HEK293 (cell line): ENCODE measurements around the gene ORM2.

Experiments used
- CTCF ChIA-PET: fragments of 350-600 bp; formaldehyde crosslinking; extraction: SDS; loops from one replicate; lab custom pipeline; 2021; ENCODE audit warnings: antibody characterized with exemption; lab: Yijun Ruan, JAX
- POLR2A ChIA-PET: fragments of 300-600 bp; formaldehyde crosslinking; extraction: SDS; loops from one replicate; lab custom pipeline; 2020; ENCODE audit warnings: antibody characterized with exemption, inconsistent platforms; lab: Yijun Ruan, JAX
- H3K27ac ChIP-seq: fragments of 200-500 bp; sonication (Bioruptor generic); 2 replicates; pipeline ENCODE4 v1.5.1; 2014; ENCODE audit warnings: low read depth, low read length, control low read depth, inconsistent platforms; ENCODE audit errors: extremely low read depth
- H3K36me3 ChIP-seq, 2 experiments: fragments of 200-500 bp in 1 of 2; sonication (Bioruptor generic) in 1 of 2; 1 replicate in 1 of 2; 2 replicates in 1 of 2; pipeline ENCODE4 v1.5.1; 2014 to 2017; ENCODE audit warnings: inconsistent platforms in 2 of 2, low read length in 2 of 2; ENCODE audit not compliant: control insufficient read depth in 2 of 2, insufficient read depth in 1 of 2
- H3K4me1 ChIP-seq: fragments of 200-500 bp; sonication (Bioruptor generic); 2 replicates; pipeline ENCODE4 v1.5.1; 2014; ENCODE audit warnings: mild to moderate bottlenecking, low read length, inconsistent platforms; ENCODE audit not compliant: control insufficient read depth, insufficient read depth
- H3K4me3 ChIP-seq: 2 replicates; pipeline ENCODE4 v1.5.1; 2011; ENCODE audit warnings: low read depth, mild to moderate bottlenecking, control low read depth, low read length, moderate library complexity
- H3K9me3 ChIP-seq: fragments of 200-500 bp; sonication (Bioruptor generic); 2 replicates; pipeline ENCODE4 v1.5.1; 2014; ENCODE audit warnings: low read depth, low read length, inconsistent platforms; ENCODE audit not compliant: control insufficient read depth, insufficient read depth
- MEIS1 ChIP-seq: sonication (generic); formaldehyde crosslinking; IDR thresholded peaks from 2 replicates; pipeline ENCODE4 v1.8.1; 2022; ENCODE audit warnings: missing genetic modification reagents, mild to moderate bottlenecking, borderline replicate concordance
- SCRT2 ChIP-seq: fragments of 450-650 bp; formaldehyde crosslinking; IDR thresholded peaks from 2 replicates; pipeline ENCODE4 v1.5.1; 2016; ENCODE audit warnings: missing biosample characterization, missing genetic modification characterization
- ZNF366 ChIP-seq: fragments of 450-650 bp; formaldehyde crosslinking; conservative IDR thresholded peaks from 2 replicates; pipeline ENCODE4 v1.5.1; 2016; ENCODE audit warnings: missing biosample characterization, missing genetic modification characterization
- ZNF473 ChIP-seq: fragments of 450-650 bp; formaldehyde crosslinking; IDR thresholded peaks from 2 replicates; pipeline ENCODE4 v1.5.1; 2017; ENCODE audit warnings: missing biosample characterization, missing genetic modification characterization
- ZNF514 ChIP-seq: fragments of 450-650 bp; formaldehyde crosslinking; IDR thresholded peaks from 2 replicates; pipeline ENCODE4 v1.5.1; 2016; ENCODE audit warnings: missing biosample characterization, missing genetic modification characterization
- ZNF530 ChIP-seq: fragments of 450-650 bp; formaldehyde crosslinking; IDR thresholded peaks from 2 replicates; pipeline ENCODE4 v1.5.1; 2016; ENCODE audit warnings: low read depth, missing biosample characterization, missing genetic modification characterization
- ZNF555 ChIP-seq: fragments of 450-650 bp; formaldehyde crosslinking; conservative IDR thresholded peaks from 2 replicates; pipeline ENCODE4 v1.5.1; 2017; ENCODE audit warnings: missing biosample characterization, mild to moderate bottlenecking, missing genetic modification characterization, inconsistent platforms
- ZNF623 ChIP-seq: fragments of 450-650 bp; formaldehyde crosslinking; IDR thresholded peaks from 2 replicates; pipeline ENCODE4 v1.5.1; 2016; ENCODE audit warnings: missing biosample characterization, missing genetic modification characterization
- ZNF785 ChIP-seq: fragments of 450-650 bp; formaldehyde crosslinking; IDR thresholded peaks from 2 replicates; pipeline ENCODE4 v1.5.1; 2016; ENCODE audit warnings: missing biosample characterization, missing genetic modification characterization
- ZNF830 ChIP-seq: fragments of 450-650 bp; IDR thresholded peaks from 2 replicates; pipeline ENCODE4 v1.5.0; 2018; ENCODE audit warnings: missing biosample characterization, missing genetic modification characterization, low read depth, mild to moderate bottlenecking, moderate library complexity
- TF ChIP-seq, protein P1 (sequence below): fragments of 450-650 bp; formaldehyde crosslinking; IDR thresholded peaks from 2 replicates; pipeline ENCODE4 v1.5.1; 2016; ENCODE audit warnings: missing biosample characterization, missing genetic modification characterization
- TF ChIP-seq, protein P2 (sequence below): fragments of 450-650 bp; formaldehyde crosslinking; IDR thresholded peaks from 2 replicates; pipeline ENCODE4 v1.5.1; 2016; ENCODE audit warnings: missing biosample characterization, missing genetic modification characterization
- TF ChIP-seq, protein P3 (sequence below): fragments of 450-650 bp; formaldehyde crosslinking; IDR thresholded peaks from 2 replicates; pipeline ENCODE4 v1.5.1; 2016; ENCODE audit warnings: missing biosample characterization, missing genetic modification characterization
- TF ChIP-seq, protein P4 (sequence below): fragments of 450-650 bp; formaldehyde crosslinking; IDR thresholded peaks from 2 replicates; pipeline ENCODE4 v1.5.1; 2017; ENCODE audit warnings: missing biosample characterization, missing genetic modification characterization

ORM2 gene

DNA sequence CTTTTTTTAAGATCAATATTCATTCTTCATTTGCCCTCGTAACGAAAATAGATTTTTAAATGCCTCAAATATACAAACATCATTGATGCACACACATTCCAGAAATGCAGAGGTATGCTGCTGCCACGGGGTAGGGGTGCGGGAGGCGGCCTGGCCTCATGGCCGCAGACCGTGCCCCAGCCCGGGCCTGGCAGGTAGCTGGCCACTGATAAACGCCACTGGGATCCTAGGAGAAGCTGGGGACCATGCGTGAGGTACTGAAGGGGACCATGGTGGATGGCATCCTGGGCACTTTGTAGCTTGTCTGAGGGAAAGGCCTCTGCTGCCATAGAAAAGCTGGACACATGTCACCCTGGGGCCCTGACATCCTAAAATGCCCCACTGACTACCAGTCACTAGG, 6.5 kb downstream of the ORM2 start (continued):
- TF ChIP-seq, protein P1, sequence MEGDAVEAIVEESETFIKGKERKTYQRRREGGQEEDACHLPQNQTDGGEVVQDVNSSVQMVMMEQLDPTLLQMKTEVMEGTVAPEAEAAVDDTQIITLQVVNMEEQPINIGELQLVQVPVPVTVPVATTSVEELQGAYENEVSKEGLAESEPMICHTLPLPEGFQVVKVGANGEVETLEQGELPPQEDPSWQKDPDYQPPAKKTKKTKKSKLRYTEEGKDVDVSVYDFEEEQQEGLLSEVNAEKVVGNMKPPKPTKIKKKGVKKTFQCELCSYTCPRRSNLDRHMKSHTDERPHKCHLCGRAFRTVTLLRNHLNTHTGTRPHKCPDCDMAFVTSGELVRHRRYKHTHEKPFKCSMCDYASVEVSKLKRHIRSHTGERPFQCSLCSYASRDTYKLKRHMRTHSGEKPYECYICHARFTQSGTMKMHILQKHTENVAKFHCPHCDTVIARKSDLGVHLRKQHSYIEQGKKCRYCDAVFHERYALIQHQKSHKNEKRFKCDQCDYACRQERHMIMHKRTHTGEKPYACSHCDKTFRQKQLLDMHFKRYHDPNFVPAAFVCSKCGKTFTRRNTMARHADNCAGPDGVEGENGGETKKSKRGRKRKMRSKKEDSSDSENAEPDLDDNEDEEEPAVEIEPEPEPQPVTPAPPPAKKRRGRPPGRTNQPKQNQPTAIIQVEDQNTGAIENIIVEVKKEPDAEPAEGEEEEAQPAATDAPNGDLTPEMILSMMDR (tag by site-specific recombination) = no peak
- no peak for TF ChIP-seq MEIS1 (CRISPR knock-in tag)

DNA sequence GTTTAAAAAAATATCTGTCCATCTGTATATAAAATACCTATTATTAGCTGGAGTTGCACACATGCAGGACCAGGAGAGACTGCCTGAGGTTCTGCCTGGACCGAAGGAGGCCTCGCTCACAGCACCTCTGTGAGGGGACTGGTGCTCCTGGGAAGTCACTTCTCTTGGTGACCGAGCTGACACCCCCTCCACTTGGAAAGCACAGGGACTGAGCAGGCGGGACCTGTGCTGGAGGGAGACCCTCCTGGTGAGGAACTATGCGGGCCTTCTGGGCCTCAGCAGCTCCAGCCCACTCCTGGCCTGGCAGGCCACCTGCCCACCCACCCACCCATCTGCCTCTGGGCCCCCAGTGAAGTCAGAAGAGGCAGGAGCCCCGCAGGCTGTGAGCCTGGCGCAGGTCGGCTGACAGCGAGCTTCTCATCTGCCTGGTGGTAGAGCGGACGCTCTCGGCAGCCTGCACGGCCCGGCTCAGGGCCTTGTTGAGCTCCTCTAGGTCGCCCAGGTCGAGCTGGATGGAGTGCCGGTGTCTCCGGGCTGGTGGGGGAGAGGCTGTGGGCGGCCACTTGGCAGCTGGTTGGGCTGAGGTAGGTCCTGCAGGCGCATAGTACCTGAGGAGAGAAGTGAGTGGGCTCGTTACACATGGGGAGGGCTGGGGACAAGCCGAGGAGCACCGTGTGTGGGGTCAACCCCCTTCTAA, 7.2 kb downstream of the ORM2 start:
- Histone ChIP-seq H3K4me1 (no peaks in the 10 kb centered on the region), H3K36me3 (no peaks in the 10 kb centered on the region), H3K9me3 (no peaks in the 10 kb centered on the region), H3K4me3 (no peak overlapping the region), H3K27ac (no peak overlapping the region)
- POLR2A ChIA-PET = no interaction called here
- TF ChIP-seq ZNF555 (tag by site-specific recombination) (no peak), ZNF785 (no peak), ZNF366 (tag by site-specific recombination) (no peak), ZNF514 (tag by site-specific recombination) (no peak), ZNF623 (tag by site-specific recombination) (no peak), ZNF830 (tag by site-specific recombination) (no peak), ZNF530 (tag by site-specific recombination) (no peak)
- TF ChIP-seq, protein P2, sequence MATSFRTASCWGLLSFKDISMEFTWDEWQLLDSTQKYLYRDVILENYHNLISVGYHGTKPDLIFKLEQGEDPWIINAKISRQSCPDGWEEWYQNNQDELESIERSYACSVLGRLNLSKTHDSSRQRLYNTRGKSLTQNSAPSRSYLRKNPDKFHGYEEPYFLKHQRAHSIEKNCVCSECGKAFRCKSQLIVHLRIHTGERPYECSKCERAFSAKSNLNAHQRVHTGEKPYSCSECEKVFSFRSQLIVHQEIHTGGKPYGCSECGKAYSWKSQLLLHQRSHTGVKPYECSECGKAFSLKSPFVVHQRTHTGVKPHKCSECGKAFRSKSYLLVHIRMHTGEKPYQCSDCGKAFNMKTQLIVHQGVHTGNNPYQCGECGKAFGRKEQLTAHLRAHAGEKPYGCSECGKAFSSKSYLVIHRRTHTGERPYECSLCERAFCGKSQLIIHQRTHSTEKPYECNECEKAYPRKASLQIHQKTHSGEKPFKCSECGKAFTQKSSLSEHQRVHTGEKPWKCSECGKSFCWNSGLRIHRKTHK = no peak
- TF ChIP-seq, protein P3, sequence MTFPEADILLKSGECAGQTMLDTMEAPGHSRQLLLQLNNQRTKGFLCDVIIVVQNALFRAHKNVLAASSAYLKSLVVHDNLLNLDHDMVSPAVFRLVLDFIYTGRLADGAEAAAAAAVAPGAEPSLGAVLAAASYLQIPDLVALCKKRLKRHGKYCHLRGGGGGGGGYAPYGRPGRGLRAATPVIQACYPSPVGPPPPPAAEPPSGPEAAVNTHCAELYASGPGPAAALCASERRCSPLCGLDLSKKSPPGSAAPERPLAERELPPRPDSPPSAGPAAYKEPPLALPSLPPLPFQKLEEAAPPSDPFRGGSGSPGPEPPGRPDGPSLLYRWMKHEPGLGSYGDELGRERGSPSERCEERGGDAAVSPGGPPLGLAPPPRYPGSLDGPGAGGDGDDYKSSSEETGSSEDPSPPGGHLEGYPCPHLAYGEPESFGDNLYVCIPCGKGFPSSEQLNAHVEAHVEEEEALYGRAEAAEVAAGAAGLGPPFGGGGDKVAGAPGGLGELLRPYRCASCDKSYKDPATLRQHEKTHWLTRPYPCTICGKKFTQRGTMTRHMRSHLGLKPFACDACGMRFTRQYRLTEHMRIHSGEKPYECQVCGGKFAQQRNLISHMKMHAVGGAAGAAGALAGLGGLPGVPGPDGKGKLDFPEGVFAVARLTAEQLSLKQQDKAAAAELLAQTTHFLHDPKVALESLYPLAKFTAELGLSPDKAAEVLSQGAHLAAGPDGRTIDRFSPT (tag by site-specific recombination) = no peak
- TF ChIP-seq, protein P4, sequence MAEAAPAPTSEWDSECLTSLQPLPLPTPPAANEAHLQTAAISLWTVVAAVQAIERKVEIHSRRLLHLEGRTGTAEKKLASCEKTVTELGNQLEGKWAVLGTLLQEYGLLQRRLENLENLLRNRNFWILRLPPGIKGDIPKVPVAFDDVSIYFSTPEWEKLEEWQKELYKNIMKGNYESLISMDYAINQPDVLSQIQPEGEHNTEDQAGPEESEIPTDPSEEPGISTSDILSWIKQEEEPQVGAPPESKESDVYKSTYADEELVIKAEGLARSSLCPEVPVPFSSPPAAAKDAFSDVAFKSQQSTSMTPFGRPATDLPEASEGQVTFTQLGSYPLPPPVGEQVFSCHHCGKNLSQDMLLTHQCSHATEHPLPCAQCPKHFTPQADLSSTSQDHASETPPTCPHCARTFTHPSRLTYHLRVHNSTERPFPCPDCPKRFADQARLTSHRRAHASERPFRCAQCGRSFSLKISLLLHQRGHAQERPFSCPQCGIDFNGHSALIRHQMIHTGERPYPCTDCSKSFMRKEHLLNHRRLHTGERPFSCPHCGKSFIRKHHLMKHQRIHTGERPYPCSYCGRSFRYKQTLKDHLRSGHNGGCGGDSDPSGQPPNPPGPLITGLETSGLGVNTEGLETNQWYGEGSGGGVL (tag by site-specific recombination) = no peak
- CTCF ChIA-PET = no interaction called here

DNA sequence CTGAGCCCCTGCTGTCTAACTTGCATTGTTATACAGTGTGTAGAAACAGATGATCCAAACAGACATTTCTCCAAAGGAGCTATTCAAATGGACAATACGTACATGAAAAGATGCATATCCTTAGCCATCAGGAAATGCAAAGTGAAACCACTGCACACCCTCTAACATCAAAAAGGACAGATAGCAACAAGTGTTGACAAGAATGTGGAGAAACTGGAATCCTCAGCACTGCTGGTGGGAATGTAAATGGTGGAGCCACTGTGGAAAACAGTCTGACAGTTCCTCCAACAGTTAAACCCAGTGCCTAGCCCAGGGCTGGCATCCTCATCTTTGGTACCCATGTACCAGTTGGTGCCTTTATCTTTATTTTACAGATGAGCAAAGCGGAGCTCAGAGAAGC, 8.5 kb downstream of the ORM2 start:
- ChIA-PET POLR2A (interaction anchor here (1.0 kb wide), 1 partner anchor 249 kb away, joined by 3 read pairs; the partner anchor contains the start of gene ATP6V1G1), CTCF (interaction anchor here (0.6 to 2.8 kb wide), 14 partner anchors 9 to 1292 kb away, joined by 3 to 20 read pairs (median 4); partner anchors contain the start of gene ATP6V1G1)
- no peak overlapping the region for H3K4me3 ChIP-seq
- TF ChIP-seq ZNF473 (no peak), SCRT2 (tag by site-specific recombination) (peak; percentile 74)
- no peaks in the 10 kb centered on the region for H3K36me3 ChIP-seq
- no peaks in the 10 kb centered on the region for H3K4me1 ChIP-seq
- H3K27ac ChIP-seq = no peak overlapping the region
- H3K9me3 ChIP-seq = no peaks in the 10 kb centered on the region
